IMR-90 (cell line): ENCODE measurements around the gene ZNF33B. TPM values are rescaled to one million over a fixed set of nuclear protein-coding genes. Genes with fewer than 3 reads are reported as not detected.

ENCODE experiments used
- ATAC-seq: fragments of 200-7000 bp; cut with Tn5 transposase; 2 replicates; pipeline ENCODE4 v1.9.1; 2020; ENCODE audit warnings: low read depth, mild to moderate bottlenecking, moderate library complexity
- BruUV-seq: library from RNA; stranded (reverse); fragments of 400-500 nt; replicated peaks from 2 replicates; lab custom pipeline; 2021; lab: Mats Ljungman, UMichigan
- CTCF ChIA-PET: fragments of 300-600 bp; formaldehyde crosslinking; extraction: SDS; loops from one replicate; lab custom pipeline; 2021; ENCODE audit warnings: antibody characterized with exemption; lab: Yijun Ruan, JAX
- POLR2A ChIA-PET: fragments of 300-600 bp; sonication (Branson Sonifier 250); formaldehyde crosslinking; loops from one replicate; lab custom pipeline; 2022; ENCODE audit warnings: antibody characterized with exemption; ENCODE audit not compliant: unreplicated experiment; lab: Charles Lee
- DNase-seq: peaks from one replicate; pipeline ENCODE4 v3.0.0; 2013
- H2AFZ ChIP-seq: replicated peaks from 2 replicates; pipeline ENCODE3; 2013; ENCODE audit warnings: low read length, mild to moderate bottlenecking; ENCODE audit not compliant: poor library complexity
- H2AK5ac ChIP-seq: 2 replicates; pipeline ENCODE4 v1.6.1; 2013; ENCODE audit warnings: low read depth, low read length, inconsistent platforms
- H2AK9ac ChIP-seq: replicated peaks from 2 replicates; pipeline ENCODE3; 2013; ENCODE audit warnings: mild to moderate bottlenecking, low read depth, low read length, moderate library complexity; ENCODE audit not compliant: poor library complexity
- H2BK120ac ChIP-seq: 2 replicates; pipeline ENCODE4 v1.6.1; 2013; ENCODE audit warnings: low read depth, low read length, inconsistent platforms
- H2BK15ac ChIP-seq: 3 replicates; pipeline ENCODE4 v1.6.1; 2013; ENCODE audit warnings: low read depth, low read length, inconsistent platforms
- H2BK20ac ChIP-seq: 2 replicates; pipeline ENCODE4 v1.6.1; 2013; ENCODE audit warnings: low read depth, mild to moderate bottlenecking, inconsistent platforms, low read length, moderate library complexity
- H2BK5ac ChIP-seq: 2 replicates; pipeline ENCODE4 v1.6.1; 2013; ENCODE audit warnings: mild to moderate bottlenecking, low read depth, low read length, inconsistent platforms; ENCODE audit not compliant: poor library complexity, severe bottlenecking
- H3K14ac ChIP-seq: replicated peaks from 2 replicates; pipeline ENCODE4 v1.6.1; 2013; ENCODE audit warnings: low read depth, low read length, inconsistent platforms
- H3K18ac ChIP-seq: 2 replicates; pipeline ENCODE4 v1.6.1; 2013; ENCODE audit warnings: low read depth, low read length, control low read depth
- H3K23ac ChIP-seq: 2 replicates; pipeline ENCODE4 v1.6.1; 2013; ENCODE audit warnings: low read depth, low read length, inconsistent platforms
- H3K27ac ChIP-seq: 2 replicates; pipeline ENCODE4 v1.5.1; 2013; ENCODE audit warnings: mild to moderate bottlenecking, control low read depth, low read length; ENCODE audit not compliant: insufficient read depth
- H3K27me3 ChIP-seq: 2 replicates; pipeline ENCODE4 v1.6.1; 2013; ENCODE audit warnings: low read length; ENCODE audit not compliant: control insufficient read depth, insufficient read depth
- H3K36me3 ChIP-seq: 2 replicates; pipeline ENCODE4 v1.6.1; 2013; ENCODE audit warnings: low read length, mixed read lengths; ENCODE audit not compliant: control insufficient read depth, insufficient read depth
- H3K4ac ChIP-seq: 2 replicates; pipeline ENCODE4 v1.6.1; 2013; ENCODE audit warnings: low read depth, low read length, inconsistent platforms
- H3K4me1 ChIP-seq: 2 replicates; pipeline ENCODE4 v1.6.1; 2013; ENCODE audit warnings: low read length, mixed read lengths; ENCODE audit not compliant: control insufficient read depth, insufficient read depth
- H3K4me2 ChIP-seq: 2 replicates; pipeline ENCODE4 v1.6.1; 2013; ENCODE audit warnings: low read depth, mild to moderate bottlenecking, control low read depth, low read length, moderate library complexity
- H3K4me3 ChIP-seq: 2 replicates; pipeline ENCODE4 v1.5.1; 2013; ENCODE audit warnings: low read depth, mild to moderate bottlenecking, control low read depth, low read length, moderate library complexity; ENCODE audit not compliant: insufficient read depth
- H3K56ac ChIP-seq: 2 replicates; pipeline ENCODE4 v1.6.1; 2013; ENCODE audit warnings: low read length, inconsistent platforms; ENCODE audit not compliant: insufficient read depth; ENCODE audit errors: extremely low read depth
- H3K79me1 ChIP-seq, 2 experiments: 2 replicates each; pipeline ENCODE4 v1.6.1; 2013; ENCODE audit warnings: low read length in 2 of 2, inconsistent platforms in 1 of 2, low read depth in 1 of 2
- H3K9ac ChIP-seq: 2 replicates; pipeline ENCODE4 v1.6.1; 2013; ENCODE audit warnings: low read depth, low read length, control low read depth
- H3K9me1 ChIP-seq: 2 replicates; pipeline ENCODE4 v1.6.1; 2013; ENCODE audit warnings: low read length, inconsistent platforms; ENCODE audit not compliant: insufficient read depth
- H3K9me3 ChIP-seq: 2 replicates; pipeline ENCODE4 v1.6.1; 2013; ENCODE audit warnings: low read length; ENCODE audit not compliant: control insufficient read depth, insufficient read depth
- H4K20me1 ChIP-seq: 2 replicates; pipeline ENCODE4 v1.6.1; 2013; ENCODE audit warnings: low read length, inconsistent platforms; ENCODE audit not compliant: insufficient read depth
- H4K5ac ChIP-seq: 2 replicates; pipeline ENCODE4 v1.6.1; 2013; ENCODE audit warnings: mild to moderate bottlenecking, low read depth, low read length, control low read depth
- H4K8ac ChIP-seq, 2 experiments: 2 replicates each; pipeline ENCODE4 v1.6.1; 2013; ENCODE audit warnings: low read depth in 2 of 2, low read length in 2 of 2, control low read depth in 1 of 2, inconsistent platforms in 1 of 2
- H4K91ac ChIP-seq: 2 replicates; pipeline ENCODE4 v1.6.1; 2013; ENCODE audit warnings: low read depth, low read length, inconsistent platforms; ENCODE audit not compliant: insufficient read depth
- BHLHE40 ChIP-seq: fragments of 150-350 bp; IDR thresholded peaks from 2 replicates; pipeline ENCODE4 v1.6.1; 2016; ENCODE audit warnings: mild to moderate bottlenecking, low read depth, low read length
- CEBPB ChIP-seq: IDR thresholded peaks from 2 replicates; pipeline ENCODE4 v1.6.1; 2012; ENCODE audit warnings: low read depth, low read length, improper control_type of control experiment
- CHD1 ChIP-seq: IDR thresholded peaks from 2 replicates; pipeline ENCODE4 v1.6.1; 2012; ENCODE audit warnings: low read depth, low read length, improper control_type of control experiment
- FOS ChIP-seq: fragments of 150-350 bp; IDR thresholded peaks from 2 replicates; pipeline ENCODE4 v1.6.1; 2016; ENCODE audit warnings: low read depth, low read length
- MAFK ChIP-seq: IDR thresholded peaks from 2 replicates; pipeline ENCODE4 v1.6.1; 2012; ENCODE audit warnings: low read depth, low read length, improper control_type of control experiment
- MAZ ChIP-seq: IDR thresholded peaks from 2 replicates; pipeline ENCODE4 v1.6.1; 2012; ENCODE audit warnings: low read depth, mild to moderate bottlenecking, low read length, improper control_type of control experiment, moderate library complexity, borderline replicate concordance
- MXI1 ChIP-seq: IDR thresholded peaks from 2 replicates; pipeline ENCODE4 v1.6.1; 2012; ENCODE audit warnings: low read depth, mild to moderate bottlenecking, low read length, moderate library complexity, borderline replicate concordance
- NFE2L2 ChIP-seq: fragments of 150-350 bp; IDR thresholded peaks from 2 replicates; pipeline ENCODE4 v1.6.1; 2016; ENCODE audit warnings: low read depth, mild to moderate bottlenecking, low read length
- POLR2A ChIP-seq: IDR thresholded peaks from 2 replicates; pipeline ENCODE4 v1.6.1; 2012; ENCODE audit warnings: mild to moderate bottlenecking, low read depth, low read length
- RAD21 ChIP-seq: IDR thresholded peaks from 2 replicates; pipeline ENCODE4 v1.6.1; 2012; ENCODE audit warnings: low read length, improper control_type of control experiment
- RCOR1 ChIP-seq: IDR thresholded peaks from 2 replicates; pipeline ENCODE4 v1.6.1; 2012; ENCODE audit warnings: mild to moderate bottlenecking, low read length, improper control_type of control experiment; ENCODE audit not compliant: insufficient replicate concordance
- RFX5 ChIP-seq: IDR thresholded peaks from 2 replicates; pipeline ENCODE4 v1.8.0; 2012; ENCODE audit warnings: low read depth, mild to moderate bottlenecking, low read length, moderate library complexity
- SMC3 ChIP-seq: fragments of 150-350 bp; IDR thresholded peaks from 2 replicates; pipeline ENCODE4 v1.6.1; 2016; ENCODE audit warnings: low read depth, mild to moderate bottlenecking, antibody characterized with exemption, low read length, moderate library complexity
- WGBS, 2 experiments: methylation state at CpG; one replicate each; pipeline versions ENCODE4 v1.1.5 to v1.1.7; 2013; ENCODE audit warnings: missing lambda C conversion rate in 2 of 2; ENCODE audit not compliant: insufficient read length in 1 of 2; ENCODE audit errors: extremely low coverage in 2 of 2; 5-methylcytosine and 5-hydroxymethylcytosine counted together
- dilution Hi-C: fragments of 300-500 bp; cut with HindIII; formaldehyde crosslinking; loops from one replicate; pipeline ENCODE4 v1.14.3; 2018; ENCODE audit warnings: low sequenced_read_pairs; ENCODE audit not compliant: unreplicated experiment
- in situ Hi-C: fragments of 300-500 bp; cut with MboI; formaldehyde crosslinking; loops from 3 replicates; pipeline ENCODE4 v1.14.3; 2019; ENCODE audit warnings: low sequenced_read_pairs, inconsistent platforms, mixed read lengths
- intact Hi-C: fragments of 100-400 bp; cut with micrococcal nuclease; formaldehyde crosslinking; loops from 2 replicates; pipeline ENCODE4 v1.10.0; 2022
- polyA plus RNA-seq, 3 experiments: library from polyadenylated mRNA; depleted of rRNA; stranded (reverse); fragments of >200 nt; gene quantifications; 2 replicates each; pipeline ENCODE4 v1.2.3, GENCODE V29; 2012; ENCODE audit warnings: low replicate concordance in 1 of 3
- total RNA-seq: library from RNA; depleted of rRNA; stranded (reverse); fragments of >200 nt; gene quantifications from 2 replicates; pipeline ENCODE4 v1.2.3, GENCODE V29; 2012
- TF ChIP-seq, protein P1 (sequence below): conservative IDR thresholded peaks from 2 replicates; pipeline ENCODE4 v1.5.1; 2012; ENCODE audit warnings: mild to moderate bottlenecking, low read depth, low read length, improper control_type of control experiment
- TF ChIP-seq, protein P2 (sequence below): fragments of 150-350 bp; IDR thresholded peaks from 2 replicates; pipeline ENCODE4 v1.6.1; 2017; ENCODE audit warnings: mild to moderate bottlenecking, antibody characterized with exemption, low read length, low read depth
- TF ChIP-seq, protein P3 (sequence below): fragments of 150-350 bp; IDR thresholded peaks from 2 replicates; pipeline ENCODE4 v1.6.1; 2016; ENCODE audit warnings: low read depth, mild to moderate bottlenecking, low read length, moderate library complexity, borderline replicate concordance

The ZNF33B gene
- total and polyA plus RNA-seq, 2 of the 4 experiments (the other 2 are of a cell fraction): 2.1 to 4.5 TPM

DNA sequence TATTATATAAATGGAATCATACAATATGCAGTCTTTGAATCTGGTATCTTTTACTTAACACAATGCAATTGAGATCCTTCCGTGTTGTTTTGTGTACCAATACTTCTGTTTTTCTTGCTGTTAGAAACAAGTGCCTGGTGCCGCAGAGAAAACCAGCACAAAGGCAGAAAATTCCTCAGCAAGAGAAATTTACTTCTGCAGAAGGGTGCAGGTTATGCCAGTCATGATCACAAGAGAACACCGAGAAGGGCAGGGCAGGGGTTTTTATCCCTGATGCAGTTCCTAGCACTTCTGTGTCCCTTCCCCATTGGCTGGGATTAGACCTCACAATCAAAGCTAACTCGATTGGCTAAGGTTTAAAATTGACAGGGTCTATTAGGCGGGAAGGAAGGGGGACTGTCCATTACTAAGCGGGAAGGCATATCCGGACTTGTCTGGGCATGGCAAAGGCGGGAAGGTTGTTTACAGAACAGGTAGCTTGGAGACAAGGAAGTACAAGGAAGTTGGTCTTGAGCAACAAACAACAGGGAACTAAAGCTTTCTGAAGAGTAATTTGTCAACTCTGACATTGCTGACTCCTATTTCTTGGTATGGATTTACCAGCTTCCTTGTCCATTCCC, 2.4 kb upstream of the ZNF33B start:
- Histone ChIP-seq H3K18ac (no peak overlapping the region), H2BK20ac (no peak overlapping the region), H3K4me1 (peaks cover 1% of the 10 kb centered on the region; the same call in 1 of the 2 replicates), H3K14ac (no peak overlapping the region), H3K79me1 (peaks cover 0 to 12% of the 10 kb centered on the region in 2 experiments; a peak in 2 of 4 replicates), H3K9ac (no peak overlapping the region), H2BK5ac (no peak overlapping the region), H4K20me1 (no peaks in the 10 kb centered on the region), H3K27me3 (no peaks in the 10 kb centered on the region), H4K91ac (no peak overlapping the region), H4K8ac (no peak overlapping the region), H3K4ac (no peak overlapping the region), H2BK15ac (no peak overlapping the region), H2AK9ac (no peak overlapping the region), H3K4me2 (no peak overlapping the region), H2BK120ac (no peak overlapping the region), H4K5ac (no peak overlapping the region), H3K27ac (no peak overlapping the region), H3K36me3 (no peaks in the 10 kb centered on the region), H3K56ac (no peak overlapping the region), H3K9me1 (no peaks in the 10 kb centered on the region), H3K4me3 (no peak overlapping the region), H3K9me3 (no peaks in the 10 kb centered on the region), H2AFZ (no peak overlapping the region), H2AK5ac (no peak overlapping the region), H3K23ac (no peak overlapping the region)
- TF ChIP-seq FOS: no peak
- TF ChIP-seq RFX5: no peak
- no peak for TF ChIP-seq NFE2L2
- TF ChIP-seq MXI1: no peak
- TF ChIP-seq, protein P1, sequence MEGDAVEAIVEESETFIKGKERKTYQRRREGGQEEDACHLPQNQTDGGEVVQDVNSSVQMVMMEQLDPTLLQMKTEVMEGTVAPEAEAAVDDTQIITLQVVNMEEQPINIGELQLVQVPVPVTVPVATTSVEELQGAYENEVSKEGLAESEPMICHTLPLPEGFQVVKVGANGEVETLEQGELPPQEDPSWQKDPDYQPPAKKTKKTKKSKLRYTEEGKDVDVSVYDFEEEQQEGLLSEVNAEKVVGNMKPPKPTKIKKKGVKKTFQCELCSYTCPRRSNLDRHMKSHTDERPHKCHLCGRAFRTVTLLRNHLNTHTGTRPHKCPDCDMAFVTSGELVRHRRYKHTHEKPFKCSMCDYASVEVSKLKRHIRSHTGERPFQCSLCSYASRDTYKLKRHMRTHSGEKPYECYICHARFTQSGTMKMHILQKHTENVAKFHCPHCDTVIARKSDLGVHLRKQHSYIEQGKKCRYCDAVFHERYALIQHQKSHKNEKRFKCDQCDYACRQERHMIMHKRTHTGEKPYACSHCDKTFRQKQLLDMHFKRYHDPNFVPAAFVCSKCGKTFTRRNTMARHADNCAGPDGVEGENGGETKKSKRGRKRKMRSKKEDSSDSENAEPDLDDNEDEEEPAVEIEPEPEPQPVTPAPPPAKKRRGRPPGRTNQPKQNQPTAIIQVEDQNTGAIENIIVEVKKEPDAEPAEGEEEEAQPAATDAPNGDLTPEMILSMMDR: no peak
- no peak for TF ChIP-seq POLR2A
- TF ChIP-seq CEBPB: no peak
- TF ChIP-seq RAD21: no peak
- no peak for TF ChIP-seq BHLHE40
- TF ChIP-seq MAFK: no peak
- no peak for TF ChIP-seq RCOR1
- TF ChIP-seq, protein P2, sequence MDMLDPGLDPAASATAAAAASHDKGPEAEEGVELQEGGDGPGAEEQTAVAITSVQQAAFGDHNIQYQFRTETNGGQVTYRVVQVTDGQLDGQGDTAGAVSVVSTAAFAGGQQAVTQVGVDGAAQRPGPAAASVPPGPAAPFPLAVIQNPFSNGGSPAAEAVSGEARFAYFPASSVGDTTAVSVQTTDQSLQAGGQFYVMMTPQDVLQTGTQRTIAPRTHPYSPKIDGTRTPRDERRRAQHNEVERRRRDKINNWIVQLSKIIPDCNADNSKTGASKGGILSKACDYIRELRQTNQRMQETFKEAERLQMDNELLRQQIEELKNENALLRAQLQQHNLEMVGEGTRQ: no peak
- no peak for TF ChIP-seq CHD1
- no peak for TF ChIP-seq MAZ
- TF ChIP-seq, protein P3, sequence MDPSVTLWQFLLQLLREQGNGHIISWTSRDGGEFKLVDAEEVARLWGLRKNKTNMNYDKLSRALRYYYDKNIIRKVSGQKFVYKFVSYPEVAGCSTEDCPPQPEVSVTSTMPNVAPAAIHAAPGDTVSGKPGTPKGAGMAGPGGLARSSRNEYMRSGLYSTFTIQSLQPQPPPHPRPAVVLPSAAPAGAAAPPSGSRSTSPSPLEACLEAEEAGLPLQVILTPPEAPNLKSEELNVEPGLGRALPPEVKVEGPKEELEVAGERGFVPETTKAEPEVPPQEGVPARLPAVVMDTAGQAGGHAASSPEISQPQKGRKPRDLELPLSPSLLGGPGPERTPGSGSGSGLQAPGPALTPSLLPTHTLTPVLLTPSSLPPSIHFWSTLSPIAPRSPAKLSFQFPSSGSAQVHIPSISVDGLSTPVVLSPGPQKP: no peak
- no peak for TF ChIP-seq SMC3
- ChIA-PET POLR2A (no interaction called here), CTCF (no interaction called here)
- intact Hi-C loops (no loop called here), dilution Hi-C loops (no loop called here), in situ Hi-C loops (no loop called here)
- DNase-seq (no peak), ATAC-seq (no peak)
- WGBS, 2 experiments: 86% methylated on average over 4 of the region's 8 CpGs; no CpG with 5 or more reads in 1 of the 2 experiments
- no TSS peak for BruUV-seq
